Astrocyte (in vitro differentiated cells and primary cell): ENCODE measurements around the gene TMC1. TPM values are rescaled to one million over a fixed set of nuclear protein-coding genes. Genes with fewer than 3 reads are reported as not detected.

Experiments used
- DNase-seq: peaks from one replicate; pipeline ENCODE4 v3.0.0-alpha.2; 2010; ENCODE audit warnings: low read depth
- FAIRE-seq: peaks from 2 replicates; lab custom pipeline; 2011; peaks lifted over from hg19 to GRCh38; lab: Jason Lieb, UNC
- H2AFZ ChIP-seq: 2 replicates; pipeline ENCODE4 v1.6.0; 2012; ENCODE audit warnings: low read depth, low read length, inconsistent platforms
- H3K27ac ChIP-seq: 2 replicates; pipeline ENCODE4 v1.5.1; 2011; ENCODE audit warnings: low read depth, low read length, inconsistent platforms
- H3K27me3 ChIP-seq: 2 replicates; pipeline ENCODE4 v1.6.0; 2011; ENCODE audit warnings: low read length, inconsistent platforms; ENCODE audit not compliant: insufficient read depth
- H3K36me3 ChIP-seq: 2 replicates; pipeline ENCODE4 v1.5.1; 2011; ENCODE audit warnings: low read length, inconsistent platforms; ENCODE audit not compliant: insufficient read depth
- H3K4me1 ChIP-seq: 2 replicates; pipeline ENCODE4 v1.5.1; 2011; ENCODE audit warnings: low read length, inconsistent platforms; ENCODE audit not compliant: insufficient read depth
- H3K4me2 ChIP-seq: 2 replicates; pipeline ENCODE4 v1.6.0; 2012; ENCODE audit warnings: low read length, inconsistent platforms
- H3K4me3 ChIP-seq: 2 replicates; pipeline ENCODE4 v1.5.1; 2011; ENCODE audit warnings: low read depth, mild to moderate bottlenecking, low read length, inconsistent platforms; ENCODE audit not compliant: insufficient read depth
- H3K79me2 ChIP-seq: 2 replicates; pipeline ENCODE4 v1.6.0; 2012; ENCODE audit warnings: mild to moderate bottlenecking, low read length, inconsistent platforms; ENCODE audit not compliant: insufficient read depth
- H3K9ac ChIP-seq: 2 replicates; pipeline ENCODE4 v1.6.0; 2012; ENCODE audit warnings: mild to moderate bottlenecking, low read length, inconsistent platforms
- H3K9me3 ChIP-seq: 2 replicates; pipeline ENCODE4 v1.5.1; 2012; ENCODE audit warnings: low read depth, mild to moderate bottlenecking, low read length, inconsistent platforms; ENCODE audit not compliant: insufficient read depth
- H4K20me1 ChIP-seq: 2 replicates; pipeline ENCODE4 v1.6.0; 2012; ENCODE audit warnings: low read length, inconsistent platforms; ENCODE audit not compliant: insufficient read depth
- H3K27ac Mint-ChIP-seq: one replicate; pipeline ENCODE4 v1.8.0; 2021; ENCODE audit warnings: mild to moderate bottlenecking, mixed read lengths; ENCODE audit not compliant: unreplicated experiment
- H3K27me3 Mint-ChIP-seq: one replicate; pipeline ENCODE4 v1.8.0; 2021; ENCODE audit warnings: low read depth, mixed read lengths; ENCODE audit not compliant: unreplicated experiment
- H3K36me3 Mint-ChIP-seq: one replicate; pipeline ENCODE4 v1.8.0; 2021; ENCODE audit warnings: low read depth, mixed read lengths; ENCODE audit not compliant: unreplicated experiment
- H3K4me1 Mint-ChIP-seq: one replicate; pipeline ENCODE4 v1.8.0; 2021; ENCODE audit warnings: low read depth, mixed read lengths; ENCODE audit not compliant: unreplicated experiment
- H3K4me3 Mint-ChIP-seq: one replicate; pipeline ENCODE4 v1.8.0; 2021; ENCODE audit warnings: mild to moderate bottlenecking, moderate library complexity, mixed read lengths; ENCODE audit not compliant: unreplicated experiment
- H3K9me3 Mint-ChIP-seq: one replicate; pipeline ENCODE4 v1.8.0; 2021; ENCODE audit warnings: mild to moderate bottlenecking, mixed read lengths; ENCODE audit not compliant: unreplicated experiment
- EZH2 ChIP-seq: IDR thresholded peaks from 2 replicates; pipeline ENCODE4 v1.6.1; 2012; ENCODE audit warnings: mild to moderate bottlenecking, low read length, inconsistent platforms; ENCODE audit not compliant: insufficient read depth
- total RNA-seq: library from RNA; stranded (reverse); gene quantifications from 2 replicates; pipeline ENCODE4 v1.2.1, GENCODE V29; 2021
- TF ChIP-seq, protein P1 (sequence below): IDR thresholded peaks from 2 replicates; pipeline ENCODE4 v1.5.1; 2011; ENCODE audit warnings: low read depth, mild to moderate bottlenecking, inconsistent platforms, low read length, moderate library complexity; ENCODE audit not compliant: insufficient read depth

Gene TMC1
- total RNA-seq, 1 donor from 2014 or later, result not detected

DNA sequence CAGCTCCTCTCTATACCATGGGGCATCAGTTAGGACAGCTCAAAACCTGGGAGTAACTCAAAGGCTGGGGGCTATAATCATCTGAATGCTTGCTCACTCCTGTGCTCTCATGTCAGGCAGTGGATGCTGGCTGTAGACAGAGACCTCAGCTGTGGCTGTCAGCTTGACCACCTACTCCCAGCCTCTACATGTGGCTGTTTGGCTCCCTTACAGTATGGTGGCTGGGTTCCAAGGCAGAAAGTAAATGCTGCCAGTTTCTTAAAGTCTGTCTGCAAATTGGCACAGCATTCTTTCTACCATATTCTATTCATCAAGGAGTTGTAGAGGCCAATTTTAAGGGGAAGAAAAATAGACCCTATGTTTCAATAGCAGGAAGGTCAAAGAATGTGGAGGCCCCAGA, 66.9 kb downstream of the TMC1 start:
- no peak for TF ChIP-seq EZH2
- TF ChIP-seq, protein P1, sequence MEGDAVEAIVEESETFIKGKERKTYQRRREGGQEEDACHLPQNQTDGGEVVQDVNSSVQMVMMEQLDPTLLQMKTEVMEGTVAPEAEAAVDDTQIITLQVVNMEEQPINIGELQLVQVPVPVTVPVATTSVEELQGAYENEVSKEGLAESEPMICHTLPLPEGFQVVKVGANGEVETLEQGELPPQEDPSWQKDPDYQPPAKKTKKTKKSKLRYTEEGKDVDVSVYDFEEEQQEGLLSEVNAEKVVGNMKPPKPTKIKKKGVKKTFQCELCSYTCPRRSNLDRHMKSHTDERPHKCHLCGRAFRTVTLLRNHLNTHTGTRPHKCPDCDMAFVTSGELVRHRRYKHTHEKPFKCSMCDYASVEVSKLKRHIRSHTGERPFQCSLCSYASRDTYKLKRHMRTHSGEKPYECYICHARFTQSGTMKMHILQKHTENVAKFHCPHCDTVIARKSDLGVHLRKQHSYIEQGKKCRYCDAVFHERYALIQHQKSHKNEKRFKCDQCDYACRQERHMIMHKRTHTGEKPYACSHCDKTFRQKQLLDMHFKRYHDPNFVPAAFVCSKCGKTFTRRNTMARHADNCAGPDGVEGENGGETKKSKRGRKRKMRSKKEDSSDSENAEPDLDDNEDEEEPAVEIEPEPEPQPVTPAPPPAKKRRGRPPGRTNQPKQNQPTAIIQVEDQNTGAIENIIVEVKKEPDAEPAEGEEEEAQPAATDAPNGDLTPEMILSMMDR, result no peak
- Mint-ChIP-seq H3K27ac (no peak overlapping the region), H3K4me1 (peaks cover 14% of the 10 kb centered on the region), H3K9me3 (no peaks in the 10 kb centered on the region), H3K27me3 (no peaks in the 10 kb centered on the region), H3K4me3 (no peak overlapping the region), H3K36me3 (no peaks in the 10 kb centered on the region)
- no peaks in the 10 kb centered on the region for H3K36me3 ChIP-seq
- no peak overlapping the region for H3K27ac ChIP-seq
- H3K4me2 ChIP-seq, result no peak overlapping the region
- H3K4me1 ChIP-seq, result peaks cover 8% of the 10 kb centered on the region
- DNase-seq (peak; percentile 53), FAIRE-seq (no peak)
- H2AFZ ChIP-seq, result no peak overlapping the region
- H4K20me1 ChIP-seq, result no peaks in the 10 kb centered on the region
- H3K9ac ChIP-seq, result no peak overlapping the region
- no peaks in the 10 kb centered on the region for H3K27me3 ChIP-seq
- H3K79me2 ChIP-seq, result no peaks in the 10 kb centered on the region
- no peaks in the 10 kb centered on the region for H3K9me3 ChIP-seq
- no peak overlapping the region for H3K4me3 ChIP-seq

- Histone ChIP-seq H4K20me1 (no peaks in the 10 kb centered on the region), H3K27ac (no peak overlapping the region), H3K79me2 (no peaks in the 10 kb centered on the region), H3K36me3 (no peaks in the 10 kb centered on the region), H3K4me1 (peaks cover 8% of the 10 kb centered on the region), H3K9me3 (no peaks in the 10 kb centered on the region), H3K4me2 (no peak overlapping the region), H3K27me3 (no peaks in the 10 kb centered on the region), H3K9ac (no peak overlapping the region), H3K4me3 (no peak overlapping the region), H2AFZ (no peak overlapping the region)
- Mint-ChIP-seq H3K27ac (peak overlapping the region; percentile 38), H3K4me3 (no peak overlapping the region), H3K9me3 (no peaks in the 10 kb centered on the region), H3K27me3 (no peaks in the 10 kb centered on the region), H3K36me3 (no peaks in the 10 kb centered on the region), H3K4me1 (peaks cover 13% of the 10 kb centered on the region)
- DNase-seq, result peak; percentile 34
- no peak for TF ChIP-seq EZH2
- TF ChIP-seq, protein P1, result no peak
- FAIRE-seq, result no peak
Observed at GRCh38 chr9:72589667-72590521, 68.5 kb downstream of the TMC1 start.

- Histone ChIP-seq H3K9ac (no peak overlapping the region), H4K20me1 (no peaks in the 10 kb centered on the region), H3K9me3 (no peaks in the 10 kb centered on the region), H3K4me2 (no peak overlapping the region), H2AFZ (no peak overlapping the region), H3K4me3 (no peak overlapping the region), H3K4me1 (peaks cover 8% of the 10 kb centered on the region), H3K27me3 (no peaks in the 10 kb centered on the region), H3K27ac (no peak overlapping the region), H3K36me3 (no peaks in the 10 kb centered on the region), H3K79me2 (no peaks in the 10 kb centered on the region)
- Mint-ChIP-seq H3K27me3 (no peaks in the 10 kb centered on the region), H3K4me3 (no peak overlapping the region), H3K9me3 (no peaks in the 10 kb centered on the region), H3K4me1 (peaks cover 13% of the 10 kb centered on the region), H3K27ac (no peak overlapping the region), H3K36me3 (no peaks in the 10 kb centered on the region)
- TF ChIP-seq EZH2, result no peak
- TF ChIP-seq, protein P1, result no peak
- FAIRE-seq (no peak), DNase-seq (no peak)
Observed at GRCh38 chr9:72590824-72591223, 69.4 kb downstream of the TMC1 start.
